ENCODE data around the gene TPRG1.
"Not testable (repeated sequence)": the region's sequence is repeated elsewhere in the genome, so short reads cannot be mapped to it uniquely, and the experiment has no call there.

Gene TPRG1

DNA sequence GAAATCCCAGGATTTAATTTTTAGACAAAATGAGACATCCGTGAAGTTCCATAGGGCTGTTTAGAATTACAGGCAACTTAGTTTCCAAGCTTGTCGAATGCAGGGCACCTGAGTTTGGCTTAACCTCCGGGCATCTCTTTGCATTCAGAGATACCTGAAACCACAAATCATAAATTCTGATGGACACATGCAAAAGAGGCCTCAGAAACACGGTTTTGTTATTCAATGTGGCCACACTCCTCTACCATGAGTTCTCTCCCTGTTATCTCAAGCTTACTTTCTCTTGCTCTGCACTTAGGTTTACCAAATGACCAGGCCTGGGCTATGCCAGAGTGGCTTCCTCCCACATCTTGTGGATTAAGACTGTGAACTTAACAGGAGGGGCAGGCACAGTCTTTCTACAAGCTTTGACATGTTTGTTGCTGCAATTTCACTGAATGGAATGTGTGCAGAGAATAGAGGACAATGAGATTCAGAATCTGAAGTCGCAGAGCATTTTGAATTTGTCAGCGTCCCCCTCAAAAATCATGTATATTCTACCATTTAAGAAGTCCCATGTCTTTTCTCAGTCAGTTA, 137.7 kb downstream of the TPRG1 start:
- Mint-ChIP-seq H3K4me3 (no peak overlapping the region), H3K9me3 (no peaks in the 10 kb centered on the region), H3K4me1 (no peaks in the 10 kb centered on the region), H3K27me3 (peaks cover 9% of the 10 kb centered on the region), H3K36me3 (no peaks in the 10 kb centered on the region), H3K27ac (no peak overlapping the region)
- DNase-seq (ENCODE audit: low spot score in 2 of 2) (no peak), ATAC-seq (ENCODE audit: low read depth) (no peak)

DNA sequence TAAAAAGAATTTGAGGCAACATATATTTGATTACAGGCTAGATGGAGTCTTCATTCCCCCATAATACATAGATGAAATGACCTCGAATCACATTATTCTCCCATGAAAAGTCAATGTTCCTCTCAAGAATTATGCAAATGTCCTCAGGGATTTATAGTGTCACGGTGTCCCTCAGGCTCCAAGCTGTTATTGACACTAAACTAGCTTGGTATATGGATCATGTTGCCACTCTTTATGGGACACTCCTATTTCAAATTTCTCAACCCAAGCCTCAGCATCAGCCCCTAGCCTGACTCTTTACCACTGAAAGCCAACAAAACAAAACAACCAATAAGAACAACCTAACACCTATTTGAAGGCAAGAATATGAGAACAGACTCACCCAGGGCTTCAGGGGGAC, 139.8 kb downstream of the TPRG1 start:
- H3K36me3 Mint-ChIP-seq = no peaks in the 10 kb centered on the region
- H3K9me3 Mint-ChIP-seq = no peaks in the 10 kb centered on the region
- peaks cover 10% of the 10 kb centered on the region for H3K27me3 Mint-ChIP-seq
- no peak overlapping the region for H3K4me3 Mint-ChIP-seq
- H3K27ac Mint-ChIP-seq = no peak overlapping the region
- no peak for ATAC-seq (ENCODE audit: low read depth)
- H3K4me1 Mint-ChIP-seq = no peaks in the 10 kb centered on the region
- no peak for DNase-seq (ENCODE audit: low spot score in 2 of 2)

DNA sequence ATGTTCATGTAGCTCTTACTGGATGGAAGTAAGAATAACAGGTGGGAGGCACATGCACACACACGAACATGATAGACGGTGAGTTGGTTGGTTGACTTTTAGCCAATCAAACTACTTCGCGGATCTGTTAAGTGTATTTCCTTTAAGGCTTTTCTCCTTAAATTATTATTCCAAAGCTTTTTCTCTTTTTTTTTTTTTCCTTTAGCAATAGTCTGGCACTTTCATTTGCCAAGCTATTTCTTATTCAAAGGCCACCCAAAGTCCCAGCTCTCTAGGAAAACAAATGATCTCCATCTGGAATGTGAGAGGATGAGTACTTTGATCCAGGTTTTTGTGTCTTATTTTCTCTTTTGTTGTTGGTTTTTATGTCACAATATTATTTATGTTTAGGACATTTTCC, 141.1 kb downstream of the TPRG1 start:
- no peaks in the 10 kb centered on the region for H3K9me3 Mint-ChIP-seq
- peaks cover 12% of the 10 kb centered on the region for H3K27me3 Mint-ChIP-seq
- no peaks in the 10 kb centered on the region for H3K36me3 Mint-ChIP-seq

DNA sequence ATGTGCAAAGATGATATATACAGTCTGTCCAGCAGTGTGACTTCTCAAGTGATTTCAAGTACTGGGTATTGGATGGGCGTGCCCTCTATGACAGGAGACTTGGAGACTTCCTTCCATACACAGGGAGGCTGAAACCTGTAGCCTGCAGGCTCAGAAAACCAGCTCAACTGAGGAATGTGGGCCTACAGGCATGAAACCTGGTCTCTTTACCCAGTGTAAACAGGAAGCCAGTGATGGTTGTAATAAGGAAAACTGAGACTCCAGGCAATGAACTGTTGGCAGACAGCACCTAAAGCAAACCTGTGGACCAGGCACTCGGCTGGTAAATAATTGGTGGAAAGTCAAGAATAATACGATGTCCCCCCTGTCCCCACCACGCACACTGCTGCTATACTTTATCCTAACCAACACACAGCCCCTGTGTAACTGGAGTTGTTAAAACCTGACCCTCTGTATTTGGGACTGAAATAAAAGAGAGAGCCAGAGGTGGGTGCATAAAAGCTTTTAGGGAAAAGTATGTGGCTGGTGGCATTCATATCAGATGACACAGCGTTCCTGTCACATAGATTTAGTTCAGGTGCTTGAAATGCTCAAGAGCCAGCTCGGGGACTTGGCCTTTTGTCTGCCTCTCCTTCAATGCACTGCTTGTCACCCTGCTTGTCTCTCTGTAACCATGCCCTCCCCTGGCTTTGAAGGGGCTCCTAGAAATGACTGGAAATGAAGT, 144.7 kb downstream of the TPRG1 start:
- ATAC-seq (ENCODE audit: low read depth) (no peak), DNase-seq (ENCODE audit: low spot score in 2 of 2) (no peak)
- H3K27me3 Mint-ChIP-seq = peaks cover 22% of the 10 kb centered on the region
- H3K4me1 Mint-ChIP-seq = no peaks in the 10 kb centered on the region
- no peak overlapping the region for H3K4me3 Mint-ChIP-seq
- no peaks in the 10 kb centered on the region for H3K9me3 Mint-ChIP-seq
- H3K27ac Mint-ChIP-seq = no peak overlapping the region
- no peaks in the 10 kb centered on the region for H3K36me3 Mint-ChIP-seq

More for the DNA sequence above, 141.1 kb downstream of the TPRG1 start:
- Mint-ChIP-seq H3K27ac (no peak overlapping the region), H3K4me3 (no peak overlapping the region), H3K4me1 (no peaks in the 10 kb centered on the region)
- ATAC-seq (ENCODE audit: low read depth) (no peak), DNase-seq (ENCODE audit: low spot score in 2 of 2) (no peak)

DNA sequence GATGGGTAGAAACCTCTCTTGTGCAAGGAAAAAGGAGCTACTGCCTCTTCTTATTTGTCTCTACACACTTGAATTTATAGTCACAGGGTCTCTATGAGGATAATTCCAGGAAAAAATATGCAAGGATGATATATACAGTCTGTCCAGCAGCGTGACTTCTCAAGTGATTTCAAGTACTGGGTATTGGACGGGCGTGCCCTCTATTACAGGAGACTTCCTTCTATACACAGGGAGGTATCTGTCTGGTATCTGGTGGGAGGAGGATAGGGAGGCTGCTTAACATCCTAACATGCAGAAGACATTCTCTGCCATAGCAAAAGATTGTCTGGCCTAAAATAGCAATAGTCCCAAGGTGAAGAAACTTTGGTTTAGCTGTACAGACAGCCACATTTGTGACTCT, 146.1 kb downstream of the TPRG1 start:
- H3K4me1 Mint-ChIP-seq = no peaks in the 10 kb centered on the region
- no peak for DNase-seq (ENCODE audit: low spot score in 2 of 2)
- peaks cover 25% of the 10 kb centered on the region for H3K27me3 Mint-ChIP-seq
- no peak overlapping the region for H3K27ac Mint-ChIP-seq
- ATAC-seq (ENCODE audit: low read depth) = no peak
- H3K4me3 Mint-ChIP-seq = no peak overlapping the region
- no peaks in the 10 kb centered on the region for H3K36me3 Mint-ChIP-seq
- H3K9me3 Mint-ChIP-seq = peaks cover 3% of the 10 kb centered on the region

DNA sequence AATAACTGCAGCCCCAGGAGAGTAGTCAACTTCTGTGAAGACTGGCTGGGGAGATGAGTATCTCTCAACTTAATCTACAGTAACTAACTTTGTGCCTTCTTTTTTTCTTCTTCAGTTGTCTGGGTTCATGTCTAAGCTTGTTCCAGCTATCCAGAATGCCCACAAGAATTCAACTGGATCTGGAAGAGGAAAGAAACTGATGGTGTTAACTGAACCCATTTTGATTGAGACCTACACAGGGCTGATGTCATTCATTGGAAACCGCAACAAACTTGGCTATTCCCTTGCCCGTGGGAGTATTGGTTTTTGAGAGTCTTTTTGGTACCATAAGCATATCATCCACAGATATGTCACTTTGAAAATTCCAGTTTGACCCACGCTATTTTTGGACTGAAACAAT, 148.7 kb downstream of the TPRG1 start:
- Mint-ChIP-seq H3K9me3 (peaks cover 6% of the 10 kb centered on the region), H3K27ac (no peak overlapping the region), H3K27me3 (peaks cover 20% of the 10 kb centered on the region), H3K4me1 (peaks cover 7% of the 10 kb centered on the region), H3K36me3 (no peaks in the 10 kb centered on the region), H3K4me3 (no peak overlapping the region)
- DNase-seq (ENCODE audit: low spot score in 2 of 2) = no peak
- ATAC-seq (ENCODE audit: low read depth) = no peak

DNA sequence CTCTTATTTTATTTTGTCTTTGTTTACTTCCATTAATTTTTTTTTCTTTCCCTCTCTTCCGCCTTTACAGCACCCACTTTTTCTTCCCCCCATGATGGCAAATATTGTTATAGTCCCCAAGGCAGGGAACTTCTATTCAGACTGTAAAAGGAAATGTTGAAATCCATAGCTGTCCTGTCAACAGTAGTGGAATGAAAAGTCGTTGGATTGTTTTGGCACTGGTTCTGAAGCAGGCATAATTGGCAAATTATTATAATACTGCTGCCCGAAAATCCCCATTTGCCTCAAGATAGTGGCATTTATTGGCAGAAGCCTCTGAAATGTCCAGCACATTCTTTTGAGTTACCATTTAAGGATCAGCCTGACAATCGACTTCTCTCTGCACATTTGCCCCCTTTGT, 150.6 kb downstream of the TPRG1 start:
- Mint-ChIP-seq H3K4me3 (no peak overlapping the region), H3K27ac (no peak overlapping the region), H3K4me1 (peaks cover 7% of the 10 kb centered on the region), H3K9me3 (peaks cover 6% of the 10 kb centered on the region), H3K27me3 (peaks cover 20% of the 10 kb centered on the region), H3K36me3 (no peaks in the 10 kb centered on the region)
- ATAC-seq (ENCODE audit: low read depth) (no peak), DNase-seq (ENCODE audit: low spot score in 2 of 2) (no peak)

DNA sequence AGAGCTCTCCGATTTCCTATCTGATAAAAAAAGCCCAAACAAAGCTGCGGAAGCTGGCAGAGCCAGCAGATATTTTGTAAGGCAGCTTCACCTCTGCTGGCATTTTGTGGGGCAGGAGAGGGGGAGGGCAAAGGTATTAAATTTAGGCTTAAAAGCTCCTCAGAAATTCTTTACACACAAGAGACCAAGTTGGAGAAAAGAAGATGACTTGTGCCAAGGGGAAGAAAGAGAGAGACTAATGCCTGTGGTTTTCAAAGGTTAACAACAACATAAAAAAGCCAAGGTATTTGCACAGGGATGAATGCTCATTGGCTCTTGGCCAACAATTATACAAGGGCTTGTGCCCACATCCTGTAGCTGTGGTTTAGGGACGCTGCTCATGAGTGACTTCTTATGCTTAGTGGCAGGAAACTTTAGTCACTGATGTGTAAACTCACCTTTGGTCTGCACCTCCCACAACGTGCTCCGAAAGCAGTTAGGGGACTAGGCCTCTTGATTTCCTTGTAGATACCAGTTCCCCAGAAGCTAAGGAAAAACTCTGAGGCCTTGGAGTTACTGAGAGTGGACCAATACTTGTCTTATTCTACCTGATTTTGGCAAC, 152.9 kb downstream of the TPRG1 start:
- peaks cover 7% of the 10 kb centered on the region for H3K4me1 Mint-ChIP-seq
- peak in 1 of 2 donors; percentile 23 for DNase-seq (ENCODE audit: low spot score in 2 of 2)

DNA sequence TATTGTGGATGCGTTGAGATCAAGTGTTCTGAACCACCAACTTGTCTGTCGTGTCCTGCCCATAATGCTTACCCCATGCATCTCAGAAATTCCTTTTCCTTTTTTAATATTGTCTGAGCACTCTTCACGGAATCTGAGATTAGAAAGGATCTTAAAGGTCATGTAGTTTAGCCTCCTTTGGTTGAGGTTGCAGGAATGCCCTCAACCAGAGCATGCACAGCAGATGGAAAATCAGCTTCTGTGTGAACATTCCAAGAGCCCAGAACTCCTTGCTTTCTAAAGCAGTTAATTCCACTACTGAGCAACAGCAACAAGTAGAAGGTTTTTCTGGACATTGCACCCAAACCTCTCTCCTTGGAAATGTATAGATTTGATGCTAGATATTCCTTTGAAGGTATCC, 153.7 kb downstream of the TPRG1 start:
- Mint-ChIP-seq H3K27me3 (peaks cover 20% of the 10 kb centered on the region), H3K9me3 (peaks cover 6% of the 10 kb centered on the region), H3K4me3 (no peak overlapping the region), H3K27ac (no peak overlapping the region), H3K36me3 (no peaks in the 10 kb centered on the region), H3K4me1 (peaks cover 7% of the 10 kb centered on the region)
- ATAC-seq (ENCODE audit: low read depth) (no peak), DNase-seq (ENCODE audit: low spot score in 2 of 2) (no peak)

More for the DNA sequence above, 152.9 kb downstream of the TPRG1 start:
- H3K36me3 Mint-ChIP-seq = no peaks in the 10 kb centered on the region
- H3K4me3 Mint-ChIP-seq = no peak overlapping the region
- peaks cover 17% of the 10 kb centered on the region for H3K27me3 Mint-ChIP-seq
- H3K27ac Mint-ChIP-seq = no peak overlapping the region
- H3K9me3 Mint-ChIP-seq = peaks cover 6% of the 10 kb centered on the region
- peak; percentile 97 for ATAC-seq (ENCODE audit: low read depth)

DNA sequence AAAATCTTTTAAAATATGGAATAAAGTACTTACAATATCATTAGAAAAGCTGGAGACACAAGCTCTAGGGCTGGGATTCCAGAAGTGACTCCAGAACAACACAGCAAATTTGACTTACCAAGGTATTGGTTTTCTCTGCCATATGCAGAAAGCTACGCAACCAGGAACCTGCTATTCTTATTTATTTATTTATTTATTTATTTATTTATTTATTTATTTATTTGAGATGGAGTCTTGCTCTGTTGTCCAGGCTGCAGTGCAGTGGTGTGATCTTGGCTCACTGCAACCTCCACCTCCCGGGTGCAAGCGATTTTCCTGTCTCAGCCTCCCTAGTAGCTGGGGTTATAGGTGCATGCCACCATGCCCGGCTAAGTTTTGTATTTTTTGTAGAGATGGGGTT, 157.9 kb downstream of the TPRG1 start:
- ATAC-seq (ENCODE audit: low read depth); H3K36me3 Mint-ChIP-seq; H3K4me1 Mint-ChIP-seq; H3K9me3 Mint-ChIP-seq; H3K4me3 Mint-ChIP-seq; DNase-seq (ENCODE audit: low spot score in 2 of 2); H3K27ac Mint-ChIP-seq: not testable (repeated sequence)
- peaks cover 15% of the 10 kb centered on the region for H3K27me3 Mint-ChIP-seq

DNA sequence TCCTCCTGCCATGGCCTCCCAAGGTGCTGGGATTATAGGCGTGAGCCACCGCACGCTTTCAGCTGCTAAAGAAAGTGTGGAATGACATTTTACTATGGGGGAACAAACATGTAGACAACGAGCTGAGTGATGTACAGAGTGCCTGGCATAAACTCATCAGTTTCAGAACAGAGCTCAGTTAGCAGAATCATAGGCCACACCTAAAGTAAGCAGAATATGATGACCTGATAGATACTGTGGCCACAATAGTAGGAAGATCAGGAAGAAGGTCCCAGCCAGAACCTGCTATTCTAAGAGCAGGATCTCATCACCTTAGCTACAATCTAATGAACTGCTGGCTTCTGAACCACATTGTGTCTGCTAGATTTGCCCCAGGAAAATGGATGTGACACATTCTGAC, 158.3 kb downstream of the TPRG1 start:
- Mint-ChIP-seq H3K9me3 (peaks cover 3% of the 10 kb centered on the region), H3K27me3 (peaks cover 15% of the 10 kb centered on the region), H3K4me1 (no peaks in the 10 kb centered on the region), H3K27ac (no peak overlapping the region), H3K4me3 (no peak overlapping the region), H3K36me3 (no peaks in the 10 kb centered on the region)
- ATAC-seq (ENCODE audit: low read depth) = no peak
- DNase-seq (ENCODE audit: low spot score in 2 of 2) = no peak

DNA sequence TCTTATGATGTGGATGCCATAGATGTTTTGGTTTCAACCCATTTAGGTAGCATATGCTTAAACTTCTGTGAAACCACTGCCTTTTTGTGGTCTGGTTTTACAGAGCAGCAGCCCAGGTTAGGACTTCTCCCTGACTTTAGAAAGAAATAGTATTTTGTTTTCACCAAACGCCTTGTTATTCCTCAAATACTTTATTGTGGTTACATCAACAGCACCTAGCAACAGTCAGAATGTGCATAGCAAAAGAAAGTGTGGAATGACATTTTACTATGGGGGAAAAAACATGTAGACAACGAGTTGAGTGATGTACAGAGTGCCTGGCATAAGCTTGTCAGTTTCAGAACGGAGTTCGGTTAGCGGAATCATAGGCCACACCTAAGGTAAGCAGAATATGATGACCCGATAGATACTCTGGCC, 159.2 kb downstream of the TPRG1 start:
- no peaks in the 10 kb centered on the region for H3K4me1 Mint-ChIP-seq
- H3K4me3 Mint-ChIP-seq = no peak overlapping the region
- DNase-seq (ENCODE audit: low spot score in 2 of 2) = no peak
- H3K27ac Mint-ChIP-seq = no peak overlapping the region
- peaks cover 15% of the 10 kb centered on the region for H3K27me3 Mint-ChIP-seq
- no peaks in the 10 kb centered on the region for H3K36me3 Mint-ChIP-seq
- no peaks in the 10 kb centered on the region for H3K9me3 Mint-ChIP-seq
- no peak for ATAC-seq (ENCODE audit: low read depth)

DNA sequence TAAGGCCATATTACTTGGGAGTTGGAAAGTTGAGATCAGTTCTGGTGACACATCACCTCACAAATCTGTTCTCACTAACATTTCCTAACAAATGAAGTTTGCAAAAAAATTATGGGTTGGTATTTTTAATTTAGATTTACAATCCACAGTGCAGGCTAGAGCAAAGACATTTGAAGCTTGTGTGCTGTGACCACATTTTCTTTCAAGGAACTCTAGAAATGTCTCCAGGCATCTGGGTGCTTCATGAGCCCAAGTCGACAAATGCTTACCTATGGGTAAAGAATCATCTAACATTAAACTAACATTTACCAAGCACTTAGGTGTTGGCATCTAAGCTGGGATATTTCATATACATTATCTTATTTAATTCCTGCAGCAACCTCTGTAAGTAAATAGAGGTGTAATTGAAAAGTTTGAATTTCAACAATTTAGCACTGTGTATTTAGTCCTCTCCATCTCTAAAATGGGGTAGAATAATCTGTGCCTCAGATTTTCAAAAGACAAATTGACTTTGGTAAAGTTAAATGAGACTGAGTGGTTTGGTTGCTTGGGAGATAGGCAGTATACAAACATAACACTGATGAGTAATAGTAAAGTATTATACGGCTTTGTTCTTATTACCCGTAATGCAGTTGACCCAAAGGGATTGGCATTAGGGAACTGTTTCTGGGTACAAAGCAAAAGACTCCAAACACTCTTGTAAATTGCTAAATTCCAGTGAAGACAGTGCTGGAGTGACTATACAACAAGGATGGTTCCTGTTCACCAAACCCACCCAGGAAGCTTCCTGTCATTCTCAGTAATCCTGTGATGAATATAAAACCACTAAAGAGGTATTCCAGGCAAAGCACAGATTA, 162.5 kb downstream of the TPRG1 start:
- Mint-ChIP-seq H3K36me3 (no peaks in the 10 kb centered on the region), H3K4me3 (no peak overlapping the region), H3K9me3 (no peaks in the 10 kb centered on the region), H3K4me1 (no peaks in the 10 kb centered on the region), H3K27ac (no peak overlapping the region), H3K27me3 (peaks cover 12% of the 10 kb centered on the region)
- no peak for DNase-seq (ENCODE audit: low spot score in 2 of 2)
- no peak for ATAC-seq (ENCODE audit: low read depth)

DNA sequence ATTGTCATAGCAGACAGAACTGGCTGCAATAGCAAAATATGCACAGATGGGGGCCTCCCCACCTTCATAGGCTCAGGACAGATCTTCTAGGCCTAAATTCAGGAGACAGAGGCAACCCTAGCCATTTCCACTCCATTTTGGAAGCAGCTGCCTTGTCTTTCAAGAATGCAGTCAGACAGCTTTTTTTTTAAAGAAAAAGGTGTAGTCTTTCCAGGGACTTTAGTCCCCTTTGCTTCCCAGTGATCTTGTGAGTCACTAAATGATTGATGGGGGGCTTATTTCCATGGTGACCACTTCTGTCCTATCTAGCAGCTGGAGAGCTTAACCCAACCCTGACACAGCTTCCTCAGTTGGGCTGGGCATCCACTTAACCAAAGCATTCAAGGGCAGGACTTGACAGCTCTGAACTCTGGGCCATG, 165.9 kb downstream of the TPRG1 start:
- DNase-seq (ENCODE audit: low spot score in 2 of 2) (no peak), ATAC-seq (ENCODE audit: low read depth) (no peak)
- peaks cover 3% of the 10 kb centered on the region for H3K27me3 Mint-ChIP-seq
- H3K9me3 Mint-ChIP-seq = no peaks in the 10 kb centered on the region
- H3K36me3 Mint-ChIP-seq = no peaks in the 10 kb centered on the region
- no peaks in the 10 kb centered on the region for H3K4me1 Mint-ChIP-seq
- no peak overlapping the region for H3K27ac Mint-ChIP-seq
- H3K4me3 Mint-ChIP-seq = no peak overlapping the region
